ENCODE data around the gene PRELID1.
"Not testable (repeated sequence)": the region's sequence is repeated elsewhere in the genome, so short reads cannot be mapped to it uniquely, and the experiment has no call there.

The PRELID1 gene, protein sequence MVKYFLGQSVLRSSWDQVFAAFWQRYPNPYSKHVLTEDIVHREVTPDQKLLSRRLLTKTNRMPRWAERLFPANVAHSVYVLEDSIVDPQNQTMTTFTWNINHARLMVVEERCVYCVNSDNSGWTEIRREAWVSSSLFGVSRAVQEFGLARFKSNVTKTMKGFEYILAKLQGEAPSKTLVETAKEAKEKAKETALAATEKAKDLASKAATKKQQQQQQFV

DNA sequence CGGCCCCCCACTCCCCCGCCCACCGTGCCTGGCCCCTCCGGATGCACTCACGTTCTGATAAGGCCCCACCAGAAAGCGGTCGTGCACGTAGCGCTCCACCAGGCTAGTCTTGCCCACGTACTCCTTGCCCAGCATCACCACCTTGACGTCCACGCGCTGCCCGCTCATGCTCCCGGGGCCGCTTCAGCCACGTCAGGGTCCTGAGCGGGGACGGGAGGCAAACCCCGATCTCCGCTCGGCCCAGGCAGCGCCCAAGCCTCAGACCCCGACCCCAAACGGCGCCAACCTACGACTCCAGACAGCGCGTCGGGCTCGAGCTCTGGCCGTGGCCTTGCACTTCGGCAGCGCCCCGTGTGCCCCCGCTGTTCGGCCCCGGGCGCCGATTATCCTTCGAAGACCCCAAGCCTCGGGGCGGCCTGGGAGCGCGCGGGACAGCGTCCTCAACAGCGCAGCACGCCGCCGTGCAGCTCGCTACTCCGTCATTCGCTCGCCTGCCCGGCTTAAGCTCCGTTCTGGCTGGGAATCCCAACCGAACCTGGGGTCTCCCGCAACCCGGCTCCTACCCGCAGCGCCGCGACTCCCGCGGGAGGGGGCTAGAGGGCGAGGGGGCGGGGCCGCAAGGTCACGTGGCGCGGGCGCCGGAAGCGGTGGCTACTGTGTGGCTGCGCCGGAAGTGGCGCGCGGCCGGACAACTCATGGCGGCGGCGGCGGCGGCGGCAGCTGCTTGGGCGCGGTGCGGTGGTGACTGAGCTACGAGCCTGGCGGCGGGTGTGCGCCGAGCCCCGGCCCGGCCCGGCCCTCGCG is at the start of gene PRELID1, which contains the start of gene RAB24:
TSS of gene PRELID1 (plus strand) at position 679 of the 804 bp plus-strand sequence. CDS start 187 bp downstream, outside the sequence.
TSS of gene RAB24 (minus strand) at position 599 of the 804 bp plus-strand sequence. CDS start at position 168, 431 bp downstream.
- DNase-seq, result peak; percentile 93

DNA sequence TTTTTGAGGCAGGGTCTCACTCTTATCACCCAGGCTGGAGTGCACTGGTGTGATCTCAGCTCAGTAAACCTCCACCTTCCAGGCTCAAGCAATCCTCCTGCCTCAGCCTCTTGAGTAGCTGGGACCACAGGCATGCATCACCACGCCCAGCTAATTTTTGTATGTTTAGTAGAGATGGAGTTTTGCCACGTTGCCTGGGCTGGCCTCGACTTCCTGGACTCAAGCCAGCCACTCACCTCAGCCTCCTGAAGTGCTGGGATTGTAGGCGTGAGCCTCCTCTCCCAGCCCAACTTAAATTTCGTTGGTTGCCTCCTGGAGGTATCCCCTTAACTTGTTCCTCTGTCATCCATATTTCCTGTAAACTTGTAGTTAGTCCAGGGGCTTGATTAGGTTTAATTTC is 47.3 kb upstream of the PRELID1 start:
- DNase-seq, result no peak

DNA sequence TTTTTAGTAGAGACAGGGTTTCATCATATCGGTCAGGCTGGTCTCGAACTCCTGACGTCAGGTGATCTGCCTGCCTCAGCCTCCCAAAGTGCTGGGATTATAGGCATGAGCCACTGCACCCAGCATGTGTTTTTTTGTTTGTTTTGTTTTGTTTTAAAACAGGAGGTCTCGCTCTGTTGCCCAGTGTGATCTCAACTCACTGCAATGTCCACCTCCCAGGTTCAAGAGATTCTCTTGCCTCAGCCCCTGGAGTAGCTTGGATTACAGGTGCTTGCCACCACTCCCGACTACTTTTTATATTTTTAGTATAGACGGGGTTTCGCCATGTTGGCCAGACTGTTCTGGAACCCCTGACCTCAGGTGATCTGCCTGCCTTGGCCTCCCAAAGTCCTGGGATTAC is 44.9 kb upstream of the PRELID1 start:
- DNase-seq, result not testable (repeated sequence)

DNA sequence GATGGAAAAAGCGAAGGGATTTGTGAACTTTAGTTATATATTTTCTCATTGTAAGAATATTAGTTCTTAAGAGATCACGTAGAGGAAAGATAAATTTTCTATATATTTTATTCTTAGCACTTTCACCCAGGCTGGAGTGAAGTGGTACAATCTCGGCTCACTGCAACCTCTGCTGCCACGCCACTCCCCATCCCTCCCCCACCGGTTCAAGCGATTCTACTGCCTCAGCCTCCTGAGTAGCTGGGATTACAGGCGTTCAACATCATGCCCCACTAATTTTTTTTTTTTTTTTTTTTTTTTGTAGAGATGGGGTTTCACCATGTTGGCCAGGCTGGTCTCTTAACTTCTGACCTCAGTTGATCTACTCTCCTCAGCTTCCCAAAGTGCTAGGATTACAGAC is 42.6 kb upstream of the PRELID1 start:
- no peak for DNase-seq

DNA sequence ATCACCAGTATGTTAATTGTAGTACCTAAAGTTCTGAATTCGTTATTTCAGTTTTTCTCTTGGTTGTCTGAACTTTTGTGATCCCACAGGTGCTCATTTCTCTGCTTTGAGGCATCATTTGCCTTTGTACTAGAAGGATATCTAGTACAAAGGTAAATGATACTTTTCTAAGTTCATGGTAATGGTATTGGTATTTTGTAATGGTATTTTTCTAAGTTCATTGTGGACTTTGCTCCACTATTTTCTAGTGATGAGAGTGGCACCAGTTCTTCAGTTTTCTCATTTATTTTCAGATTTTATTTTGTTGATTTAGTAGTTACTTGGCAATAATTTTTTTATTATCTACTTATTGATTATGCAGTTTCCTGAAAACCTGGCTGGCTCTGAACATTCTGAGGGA is 42.1 kb upstream of the PRELID1 start:
- no peak for DNase-seq

DNA sequence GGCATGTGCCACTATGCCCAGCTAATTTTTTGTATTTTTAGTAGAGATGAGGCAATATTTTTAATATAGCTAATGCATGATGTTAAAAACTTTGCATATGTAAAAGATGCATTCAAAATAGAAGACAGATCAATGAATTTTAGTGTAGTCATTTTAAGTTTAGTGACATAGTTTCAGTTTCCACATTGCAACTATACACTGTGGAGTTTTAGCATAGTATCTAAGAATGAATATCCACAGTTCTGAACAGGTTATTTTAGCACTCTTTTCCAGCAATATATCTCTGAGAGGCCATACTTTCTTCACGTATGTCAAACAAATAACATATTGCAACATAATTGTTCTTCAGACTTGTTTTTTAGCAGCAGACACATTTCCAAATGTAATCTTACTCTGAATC is 39.4 kb upstream of the PRELID1 start:
- DNase-seq, result no peak

DNA sequence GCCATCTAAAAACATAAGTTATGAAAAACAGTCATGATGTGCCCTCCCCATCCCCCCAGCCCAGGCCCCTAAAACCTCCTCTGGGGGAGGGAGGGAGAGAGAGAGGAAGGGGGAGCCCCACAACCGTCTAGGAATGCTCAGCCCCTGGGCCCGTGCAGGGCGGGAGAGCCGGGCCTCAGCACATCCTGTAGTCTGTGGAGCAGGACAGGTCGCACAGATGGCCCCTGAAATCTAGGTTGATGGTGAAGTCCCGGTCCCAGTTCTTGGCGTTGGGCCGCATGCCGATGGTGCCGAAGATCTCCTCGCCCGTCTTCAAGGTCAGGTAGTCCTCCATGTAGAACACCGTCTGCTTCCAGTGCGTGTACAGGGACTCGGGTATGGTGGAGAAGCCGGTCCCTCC is 38.2 kb upstream of the PRELID1 start:
- DNase-seq, result no peak

DNA sequence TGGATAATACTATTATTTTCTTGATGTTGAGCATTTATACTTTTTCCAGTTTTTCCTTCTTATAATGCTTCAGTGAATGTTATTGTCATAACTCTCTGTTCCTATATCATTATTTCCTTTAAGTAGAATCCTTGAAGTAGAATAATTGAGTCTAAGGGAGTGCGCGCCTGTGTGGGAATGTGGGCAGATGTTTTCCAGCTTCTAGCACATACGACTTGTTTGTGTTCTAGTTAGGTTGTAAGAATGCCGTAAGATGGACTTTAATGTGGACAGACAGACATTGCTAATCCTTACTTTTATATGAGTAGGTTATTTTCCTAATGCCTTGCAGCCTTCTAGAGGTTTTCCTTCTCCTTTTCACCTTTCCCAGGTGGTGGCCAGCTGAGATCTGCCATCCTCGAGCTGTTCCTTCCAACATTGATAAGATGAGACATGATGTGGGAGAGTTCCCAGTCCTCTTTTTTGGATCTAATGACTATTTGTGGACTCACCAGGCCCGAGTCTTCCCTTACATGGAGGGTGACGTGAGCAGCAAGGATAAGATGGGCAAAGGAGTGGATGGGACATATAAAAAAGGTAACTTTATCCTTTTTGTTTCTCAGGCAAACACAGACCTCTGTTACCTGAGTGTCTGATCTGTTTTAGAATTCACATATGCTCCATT is 34.2 kb upstream of the PRELID1 start:
- DNase-seq, result no peak

DNA sequence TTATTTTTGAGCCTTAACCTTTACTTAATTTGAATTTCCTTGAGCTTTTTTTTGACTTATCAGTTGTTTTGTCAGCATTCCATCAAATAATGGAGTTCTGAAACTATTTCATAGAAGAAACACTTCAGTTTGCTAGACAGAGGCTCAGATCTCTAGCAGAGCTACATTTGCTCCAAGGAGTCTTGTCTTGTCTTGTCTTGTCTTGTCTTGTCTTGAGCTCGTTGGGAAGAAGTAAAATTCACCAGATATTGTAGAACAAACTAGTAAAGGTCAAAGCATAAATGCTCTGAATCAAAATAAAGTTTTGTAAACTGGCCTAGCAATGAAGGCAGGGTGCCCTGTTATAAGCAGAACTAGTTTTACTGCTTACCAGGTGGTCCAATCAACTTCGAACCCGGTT is 33.6 kb upstream of the PRELID1 start:
- no peak for DNase-seq

DNA sequence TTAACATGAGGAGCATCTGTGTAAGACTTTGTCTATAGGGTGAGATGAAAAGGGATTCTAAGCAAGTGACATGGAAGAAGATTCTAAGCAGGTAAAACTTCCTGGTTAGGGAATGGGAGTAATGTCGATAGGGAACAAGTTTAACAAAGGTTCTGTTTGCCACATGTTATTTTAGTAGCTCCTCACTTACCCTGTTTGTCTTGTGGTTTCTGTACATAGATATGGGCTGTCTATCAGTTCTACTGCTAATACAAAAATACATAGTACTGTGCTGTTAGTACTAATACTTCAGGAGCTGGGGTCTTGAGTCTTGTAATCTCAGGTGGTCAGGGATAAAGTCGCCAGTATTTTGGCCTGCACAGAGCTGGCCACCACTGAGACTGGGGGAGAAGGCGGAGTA is 32.9 kb upstream of the PRELID1 start:
- DNase-seq, result no peak

DNA sequence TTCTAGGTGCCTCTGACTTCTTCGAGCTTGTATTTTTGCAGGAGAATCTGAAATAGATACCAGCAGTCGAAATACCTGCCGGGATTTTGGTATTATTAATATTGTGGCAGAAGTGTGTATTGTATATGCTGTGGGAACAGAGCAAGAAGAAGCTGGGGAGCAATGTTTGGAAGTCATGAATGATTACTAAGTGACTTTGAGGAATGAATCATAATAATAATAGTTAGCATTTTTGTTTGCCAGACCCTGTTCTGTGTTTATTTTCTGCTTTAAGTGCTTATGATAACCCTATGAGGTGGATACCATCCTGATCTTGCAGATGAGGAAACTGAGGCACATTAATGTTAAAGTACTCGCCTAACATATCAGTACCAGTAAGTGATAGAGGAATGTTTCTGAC is 32.5 kb upstream of the PRELID1 start:
- DNase-seq, result no peak

DNA sequence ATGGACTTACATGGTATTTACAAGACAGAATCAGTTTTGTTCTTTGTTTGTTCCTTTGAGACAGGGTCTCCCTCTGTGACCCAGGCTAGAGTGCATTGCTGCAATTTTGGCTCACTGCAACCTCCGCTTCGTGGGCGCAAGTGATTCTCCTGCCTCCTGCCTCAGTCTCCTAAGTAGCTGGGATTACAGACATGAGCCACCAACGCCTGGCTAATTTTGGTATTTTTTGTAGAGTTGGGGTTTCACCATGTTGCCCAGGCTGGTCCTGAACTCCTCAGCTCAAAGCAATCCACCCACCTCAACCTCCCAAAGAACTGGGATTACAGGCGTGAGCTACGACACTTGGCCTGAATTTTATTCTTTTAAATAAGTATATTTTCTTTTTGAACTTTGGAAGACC is 27.7 kb upstream of the PRELID1 start:
- no peak for DNase-seq

DNA sequence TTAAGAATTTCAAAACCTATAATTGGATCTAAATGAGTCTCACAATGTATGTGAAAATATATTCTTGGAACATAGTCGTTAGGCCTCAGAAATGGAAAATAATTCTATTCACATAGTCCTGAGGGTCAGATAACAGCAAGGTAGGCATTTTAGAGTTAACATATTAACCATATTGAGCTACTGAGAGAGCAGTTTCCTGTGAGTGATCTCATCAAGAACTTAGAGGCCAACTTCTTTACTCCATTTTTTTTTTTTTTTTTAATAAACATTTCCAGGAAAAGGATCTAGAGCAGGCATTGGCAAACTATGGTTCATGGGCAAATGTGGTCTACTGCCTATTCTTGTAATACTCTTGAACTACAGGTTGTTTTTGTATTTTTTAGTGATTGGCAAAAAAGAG is 26.7 kb upstream of the PRELID1 start:
- no peak for DNase-seq

DNA sequence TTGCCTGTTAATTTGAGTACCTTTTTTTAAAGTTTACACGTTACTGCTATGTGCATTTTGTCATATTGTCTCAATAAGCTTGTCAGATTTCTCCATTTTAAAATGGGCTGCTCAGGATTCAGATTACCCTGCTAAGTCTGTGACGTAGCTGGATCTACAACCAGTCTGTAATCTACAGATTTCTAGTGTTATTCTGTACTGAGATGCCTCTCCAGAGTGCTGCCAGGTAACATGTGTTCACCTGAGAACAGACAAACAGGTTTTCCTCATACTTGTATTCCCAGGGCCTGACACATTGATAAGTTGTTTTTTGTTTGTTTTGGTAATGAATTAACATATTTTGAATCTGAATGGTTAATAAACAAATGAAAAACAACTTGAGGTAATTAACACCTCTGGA is 15.4 kb upstream of the PRELID1 start:
- DNase-seq, result no peak

DNA sequence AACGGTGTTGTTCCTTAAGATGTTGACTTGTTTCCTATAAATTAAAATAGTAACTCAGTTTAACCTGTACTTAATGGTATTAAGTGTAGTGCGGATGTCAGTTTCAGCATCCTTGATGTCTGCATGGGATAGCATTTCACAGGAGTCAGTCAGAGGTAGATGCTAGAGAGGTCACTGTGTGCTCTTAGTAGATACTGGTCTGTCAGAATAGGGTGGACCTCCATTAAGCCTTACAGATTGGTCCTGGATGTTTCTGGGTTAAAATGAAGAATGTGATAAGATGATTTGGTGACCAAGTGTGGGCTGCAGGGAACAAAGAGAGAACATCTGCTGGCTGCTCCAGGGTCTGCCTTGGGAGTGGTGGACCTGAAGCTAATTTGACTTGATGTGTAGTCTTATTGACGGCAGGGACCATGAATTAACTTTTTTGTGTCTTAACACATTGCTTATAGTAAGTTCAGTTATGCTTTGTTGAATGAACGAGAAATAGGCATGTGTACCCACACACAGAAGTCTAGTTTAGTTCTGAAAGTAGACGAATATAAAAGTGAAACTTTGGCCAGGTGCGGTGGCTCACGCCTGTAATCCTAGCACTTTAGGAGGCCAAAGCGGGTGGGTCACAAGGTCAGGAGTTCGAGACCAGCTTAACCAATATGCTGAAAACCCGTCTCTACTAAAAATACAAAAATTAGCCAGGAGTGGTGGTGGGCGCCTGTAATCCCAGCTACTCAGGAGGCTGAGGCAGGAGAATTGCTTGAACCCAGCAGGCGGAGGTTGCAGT is 12.6 kb upstream of the PRELID1 start:
- no peak for DNase-seq

DNA sequence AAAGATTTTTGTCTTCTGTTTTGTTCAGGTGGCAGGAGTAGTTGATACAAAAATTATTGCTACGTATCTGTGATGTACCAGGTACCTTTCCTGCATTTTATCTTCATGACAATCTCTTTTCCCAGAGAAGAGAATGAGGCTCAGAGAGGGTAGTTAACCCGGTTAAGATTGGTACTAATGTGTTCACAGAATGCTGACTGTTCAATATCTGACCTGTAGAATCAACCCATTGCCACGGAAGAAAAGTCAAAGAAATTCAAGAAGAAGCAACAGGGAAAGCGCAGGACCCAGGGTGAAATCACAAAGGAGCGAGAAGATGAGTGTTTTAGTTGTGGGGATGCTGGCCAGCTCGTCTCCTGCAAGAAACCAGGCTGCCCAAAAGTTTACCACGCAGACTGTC is 11.9 kb upstream of the PRELID1 start:
- no peak for DNase-seq

DNA sequence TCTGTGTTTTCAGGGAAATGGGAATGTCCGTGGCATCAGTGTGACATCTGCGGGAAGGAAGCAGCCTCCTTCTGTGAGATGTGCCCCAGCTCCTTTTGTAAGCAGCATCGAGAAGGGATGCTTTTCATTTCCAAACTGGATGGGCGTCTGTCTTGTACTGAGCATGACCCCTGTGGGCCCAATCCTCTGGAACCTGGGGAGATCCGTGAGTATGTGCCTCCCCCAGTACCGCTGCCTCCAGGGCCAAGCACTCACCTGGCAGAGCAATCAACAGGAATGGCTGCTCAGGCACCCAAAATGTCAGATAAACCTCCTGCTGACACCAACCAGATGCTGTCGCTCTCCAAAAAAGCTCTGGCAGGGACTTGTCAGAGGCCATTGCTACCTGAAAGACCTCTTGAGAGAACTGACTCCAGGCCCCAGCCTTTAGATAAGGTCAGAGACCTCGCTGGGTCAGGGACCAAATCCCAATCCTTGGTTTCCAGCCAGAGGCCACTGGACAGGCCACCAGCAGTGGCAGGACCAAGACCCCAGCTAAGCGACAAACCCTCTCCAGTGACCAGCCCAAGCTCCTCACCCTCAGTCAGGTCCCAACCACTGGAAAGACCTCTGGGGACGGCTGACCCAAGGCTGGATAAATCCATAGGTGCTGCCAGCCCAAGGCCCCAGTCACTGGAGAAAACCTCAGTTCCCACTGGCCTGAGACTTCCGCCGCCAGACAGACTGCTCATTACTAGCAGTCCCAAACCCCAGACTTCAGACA is 9.6 kb upstream of the PRELID1 start:
- no peak for DNase-seq

DNA sequence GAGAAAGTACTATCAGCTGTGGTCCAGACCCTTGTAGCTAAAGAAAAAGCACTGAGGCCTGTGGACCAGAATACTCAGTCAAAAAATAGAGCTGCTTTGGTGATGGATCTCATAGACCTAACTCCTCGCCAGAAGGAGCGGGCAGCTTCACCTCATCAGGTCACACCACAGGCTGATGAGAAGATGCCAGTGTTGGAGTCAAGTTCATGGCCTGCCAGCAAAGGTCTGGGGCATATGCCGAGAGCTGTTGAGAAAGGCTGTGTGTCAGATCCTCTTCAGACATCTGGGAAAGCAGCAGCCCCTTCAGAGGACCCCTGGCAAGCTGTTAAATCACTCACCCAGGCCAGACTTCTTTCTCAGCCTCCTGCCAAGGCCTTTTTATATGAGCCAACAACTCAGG is 9.0 kb upstream of the PRELID1 start:
- DNase-seq, result no peak

DNA sequence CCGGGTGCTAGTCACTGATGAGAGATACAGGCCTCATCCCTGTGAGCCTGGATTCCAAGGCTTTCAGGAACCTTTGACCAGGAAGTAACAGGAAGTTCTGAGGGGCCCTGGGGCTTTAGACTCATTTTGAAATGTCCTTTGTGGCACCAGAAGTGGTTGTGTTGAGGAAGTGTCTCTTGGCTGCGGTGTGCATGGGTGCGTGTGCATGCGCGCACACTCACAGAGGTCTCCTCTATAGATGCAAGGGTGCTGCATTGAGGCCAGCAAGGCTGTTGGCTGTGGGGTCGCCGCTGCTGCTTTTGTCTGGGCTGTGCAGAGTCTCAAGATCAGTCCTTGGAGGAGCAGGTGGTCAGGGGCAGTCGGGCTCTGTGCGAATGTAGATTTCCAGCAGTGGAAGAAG is 7.7 kb upstream of the PRELID1 start:
- DNase-seq, result no peak

DNA sequence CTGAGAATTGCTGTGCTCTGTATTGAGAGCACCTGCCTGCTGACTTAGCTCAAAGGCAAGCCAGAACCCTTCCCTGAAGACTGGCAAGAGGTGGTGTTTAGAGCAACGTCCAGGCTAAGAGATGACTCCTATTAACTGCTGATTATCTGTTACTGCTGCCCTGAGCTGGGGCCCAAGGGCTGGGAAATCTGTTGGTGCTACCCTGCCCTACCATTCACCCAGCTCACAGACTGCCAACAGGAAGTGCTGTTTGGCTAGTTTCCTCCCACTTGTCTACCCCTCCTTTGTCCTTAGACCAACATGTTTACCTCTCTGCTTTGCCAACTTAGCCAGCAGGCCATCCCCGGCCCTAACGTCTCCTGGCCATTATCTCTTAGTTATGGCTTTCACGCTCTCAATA is 7.0 kb upstream of the PRELID1 start:
- no peak for DNase-seq

DNA sequence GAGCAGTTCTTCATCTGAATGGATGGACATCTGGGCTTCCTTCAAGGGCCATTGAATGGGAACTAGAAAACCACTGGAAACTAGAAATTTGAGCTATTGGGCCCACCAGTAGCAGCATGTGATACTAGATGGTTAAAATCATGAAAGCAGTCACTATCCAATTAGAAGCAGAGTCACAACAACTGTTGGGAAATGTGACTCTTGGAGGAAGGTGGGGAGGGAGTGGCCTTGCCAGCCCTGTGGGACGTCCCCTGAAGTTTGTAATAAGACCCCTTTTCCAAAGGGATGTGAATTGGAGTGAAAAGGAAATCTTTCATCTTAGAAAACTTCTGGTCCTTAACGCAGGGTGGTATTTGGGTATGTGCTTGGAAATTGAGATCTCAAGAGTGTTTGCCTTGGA is 5.7 kb upstream of the PRELID1 start:
- DNase-seq, result no peak

DNA sequence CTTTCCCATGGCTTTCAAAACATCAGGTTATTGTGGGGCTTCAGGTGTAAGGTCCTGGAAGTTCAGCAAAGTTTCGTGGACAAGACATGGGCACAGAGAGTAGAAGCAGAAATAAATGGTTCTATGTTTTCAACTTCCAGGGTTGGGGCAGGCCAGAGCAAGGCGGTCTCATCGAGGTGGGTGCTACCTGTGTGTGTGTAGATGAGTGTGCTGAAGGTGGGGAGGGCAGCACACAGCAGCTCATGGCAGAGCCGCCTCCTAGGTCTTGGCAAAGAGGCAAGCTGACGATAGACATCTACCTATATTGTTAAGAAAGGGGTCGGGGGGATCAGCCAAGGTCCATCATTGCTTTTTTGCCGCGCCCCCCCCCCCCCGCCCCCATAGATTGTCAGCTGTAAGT is 3.9 kb upstream of the PRELID1 start:
- no peak for DNase-seq
